Adrenal gland (tissue), 12 donors: Measurements from ENCODE around the gene C1orf146. TPM values are rescaled to one million over a fixed set of nuclear protein-coding genes. Genes with fewer than 3 reads are reported as not detected.

Experiments
- DNase-seq, 7 donors: peaks; one replicate each; pipeline ENCODE4 v3.0.0-alpha.2; 2019 to 2020
- H3K27ac ChIP-seq, 5 donors: fragments of 200-600 bp; sonication (generic) in 4 of 5; 1 replicate in 3 of 5; 2 replicates in 2 of 5; pipeline versions ENCODE4 v1.5.1 to v1.8.0; 2016 to 2020; ENCODE audit warnings: mild to moderate bottlenecking in 1 of 5
- H3K27me3 ChIP-seq: fragments of 200-600 bp; 2 replicates; pipeline ENCODE4 v1.8.0; 2021
- H3K36me3 ChIP-seq, 2 donors: fragments of 200-600 bp; replicated peaks in 1 of 2; 1 replicate in 1 of 2; 2 replicates in 1 of 2; pipeline versions ENCODE4 v1.5.1 to v1.8.0; 2018 to 2022
- H3K4me1 ChIP-seq, 2 donors: fragments of 200-600 bp; replicated peaks in 1 of 2; 1 replicate in 1 of 2; 2 replicates in 1 of 2; pipeline versions ENCODE4 v1.5.1 to v1.8.0; 2018 to 2021
- H3K4me3 ChIP-seq, 4 donors: fragments of 200-600 bp; sonication (generic) in 3 of 4; one replicate each; pipeline ENCODE4 v1.5.1; 2016 to 2018
- H3K9me3 ChIP-seq, 3 donors: fragments of 200-600 bp; sonication (generic) in 1 of 3; replicated peaks in 1 of 3; 1 replicate in 2 of 3; 2 replicates in 1 of 3; pipeline versions ENCODE4 v1.5.1 to v1.8.0; 2016 to 2021
- POLR2A ChIP-seq, 2 donors: fragments of 450-650 bp; IDR thresholded peaks; one replicate each; pipeline ENCODE4 v1.6.1; 2017; ENCODE audit warnings: antibody characterized with exemption in 2 of 2, mild to moderate bottlenecking in 2 of 2, moderate library complexity in 1 of 2
- WGBS, 4 donors: extraction: QIAGEN DNeasy Blood & Tissue Kit in 2 of 4; methylation state at CpG; one replicate each; pipeline versions ENCODE4 v1.1.5 to v1.1.7; 2013 to 2017; 5-methylcytosine and 5-hydroxymethylcytosine counted together
- intact Hi-C, 2 donors: fragments of 100-400 bp; cut with DNase I; formaldehyde crosslinking; loops; one replicate each; pipeline versions ENCODE4 v1.14.1 to v1.15.0; 2022 to 2023
- polyA plus RNA-seq, 3 donors: library from polyadenylated mRNA; stranded (reverse); fragments of 200-250 nt in 2 of 3; fragments of 350-450 nt in 1 of 3; fragmentation: Illumina TruSeq in 1 of 3; extraction: RNeasy Lipid Tissue Mini Kit (QIAGEN cat#74804) in 1 of 3; gene quantifications; one replicate each; pipeline ENCODE4 v1.2.3, GENCODE V29; 2013 to 2014
- total RNA-seq, 9 donors: library from RNA; depleted of rRNA in 4 of 9; stranded (reverse); fragments of >200 nt in 4 of 9; fragments of 120-200 nt in 1 of 9; fragmentation: NEBNext Ultra II Directional in 1 of 9; extraction: Animal tissue kit (Norgen Biotek cat#: 25700) in 1 of 9; gene quantifications; one replicate each; pipeline versions ENCODE4 v1.1.0 to v1.2.4, GENCODE V29; 2013 to 2023
- TF ChIP-seq, protein P1 (sequence below), 6 experiments: fragments of 450-650 bp in 4 of 6; fragments of 200-600 bp in 2 of 6; sonication (generic) in 1 of 6; IDR thresholded peaks; 1 replicate in 5 of 6; 2 replicates in 1 of 6; pipeline versions ENCODE4 v1.5.1 to v1.8.0; 2016 to 2021; ENCODE audit warnings: antibody characterized with exemption in 6 of 6, mild to moderate bottlenecking in 2 of 6, moderate library complexity in 1 of 6
- donor health status: healthy with polysubstance abuse.
- donor health status: Bipolar disorder and iron deficiency.
- donor health status: DM: yes; HTN: yes; CAD: no.
- donor health status: DM: no; HTN: no; CAD: no.
- donor health status: DM: no; HTN: no; CAD: no.
- donor health status: DM: yes; HTN: yes; CAD: no.

The C1orf146 gene
- total and polyA plus RNA-seq, 12 donors = not detected

DNA sequence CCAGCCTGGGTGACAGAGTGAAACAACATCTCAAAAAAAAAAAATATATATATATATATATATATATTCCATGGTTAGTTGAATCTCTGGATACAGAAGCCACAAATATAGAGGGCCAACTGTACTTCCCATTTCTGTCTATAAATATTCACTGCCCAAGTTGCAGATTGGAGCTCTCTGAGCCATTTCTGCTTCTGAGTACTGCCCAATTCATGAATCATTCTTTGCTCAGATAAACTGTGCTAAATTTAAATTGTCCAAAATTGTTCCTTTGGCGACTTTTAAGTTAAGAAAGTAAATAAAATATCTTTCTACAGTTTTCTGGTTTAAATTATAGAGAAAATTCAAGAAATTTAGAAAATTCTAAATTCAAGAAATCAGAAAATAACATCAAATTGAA, 23.2 kb upstream of the C1orf146 start:
- no peak for DNase-seq
- H3K27ac ChIP-seq = no peak overlapping the region
- 67 to 77% (median 76%) methylated on average over 1 of the region's 1 CpG for WGBS, 4 donors
- H3K9me3 ChIP-seq = no peaks in the 10 kb centered on the region
- H3K27me3 ChIP-seq = no peaks in the 10 kb centered on the region
- no peaks in the 10 kb centered on the region for H3K36me3 ChIP-seq
- H3K4me3 ChIP-seq = no peak overlapping the region
- TF ChIP-seq, protein P1, sequence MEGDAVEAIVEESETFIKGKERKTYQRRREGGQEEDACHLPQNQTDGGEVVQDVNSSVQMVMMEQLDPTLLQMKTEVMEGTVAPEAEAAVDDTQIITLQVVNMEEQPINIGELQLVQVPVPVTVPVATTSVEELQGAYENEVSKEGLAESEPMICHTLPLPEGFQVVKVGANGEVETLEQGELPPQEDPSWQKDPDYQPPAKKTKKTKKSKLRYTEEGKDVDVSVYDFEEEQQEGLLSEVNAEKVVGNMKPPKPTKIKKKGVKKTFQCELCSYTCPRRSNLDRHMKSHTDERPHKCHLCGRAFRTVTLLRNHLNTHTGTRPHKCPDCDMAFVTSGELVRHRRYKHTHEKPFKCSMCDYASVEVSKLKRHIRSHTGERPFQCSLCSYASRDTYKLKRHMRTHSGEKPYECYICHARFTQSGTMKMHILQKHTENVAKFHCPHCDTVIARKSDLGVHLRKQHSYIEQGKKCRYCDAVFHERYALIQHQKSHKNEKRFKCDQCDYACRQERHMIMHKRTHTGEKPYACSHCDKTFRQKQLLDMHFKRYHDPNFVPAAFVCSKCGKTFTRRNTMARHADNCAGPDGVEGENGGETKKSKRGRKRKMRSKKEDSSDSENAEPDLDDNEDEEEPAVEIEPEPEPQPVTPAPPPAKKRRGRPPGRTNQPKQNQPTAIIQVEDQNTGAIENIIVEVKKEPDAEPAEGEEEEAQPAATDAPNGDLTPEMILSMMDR (IDR thresholded peaks at IDR 0.05) = no peak
- H3K4me1 ChIP-seq = no peaks in the 10 kb centered on the region
- intact Hi-C loops = no loop called here

DNA sequence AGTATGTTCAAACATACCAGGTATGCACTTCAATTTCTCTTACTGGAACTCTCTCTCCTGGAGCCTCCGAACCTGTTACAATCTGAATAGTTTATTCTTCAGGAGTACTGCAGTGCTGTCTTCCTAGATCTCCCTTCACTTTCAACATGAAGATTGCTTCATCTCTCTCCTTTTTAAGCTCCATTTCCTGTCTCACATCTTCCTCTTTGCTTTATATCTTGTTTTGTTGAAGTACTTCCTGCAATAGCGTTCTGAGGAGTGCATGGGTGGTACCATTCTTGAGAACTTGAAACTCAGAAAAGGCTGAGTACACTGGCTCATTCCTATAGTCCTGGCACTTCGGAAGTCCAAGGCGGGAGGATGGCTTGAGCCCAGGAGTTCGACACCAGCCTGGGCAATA, 15.7 kb upstream of the C1orf146 start:
- WGBS, 4 donors = 79 to 84% (median 80%) methylated on average over 5 of the region's 5 CpGs
- intact Hi-C loops = no loop called here
- Histone ChIP-seq H3K27me3 (no peaks in the 10 kb centered on the region), H3K36me3 (no peaks in the 10 kb centered on the region), H3K27ac (no peak overlapping the region), H3K4me3 (no peak overlapping the region), H3K4me1 (no peaks in the 10 kb centered on the region), H3K9me3 (peaks cover 0 to 6% (median 0%) of the 10 kb centered on the region in 3 donors)
- TF ChIP-seq, protein P1 (IDR thresholded peaks at IDR 0.05) = no peak
- TF ChIP-seq POLR2A (IDR thresholded peaks at IDR 0.05) = no peak
- no peak for DNase-seq

DNA sequence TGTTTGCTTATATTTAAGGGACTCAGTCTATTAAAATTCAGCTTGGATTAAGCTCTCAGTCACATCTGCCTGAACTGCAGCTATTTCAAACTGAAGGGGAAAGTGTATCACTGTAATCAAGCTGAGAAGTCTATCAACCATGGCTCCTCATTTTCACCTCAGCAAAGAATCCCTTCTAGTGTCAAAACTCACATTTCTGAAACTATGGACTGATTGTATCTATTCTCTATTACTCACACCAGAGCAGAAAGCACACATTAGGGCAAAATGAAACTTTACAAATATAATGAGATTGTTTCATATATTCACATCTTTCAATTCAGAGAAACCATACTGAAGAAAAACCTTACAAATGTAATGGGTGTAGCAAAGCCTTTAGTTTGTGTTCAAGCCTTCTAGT, 14.6 kb upstream of the C1orf146 start:
- no peak for TF ChIP-seq POLR2A (IDR thresholded peaks at IDR 0.05)
- Histone ChIP-seq H3K4me3 (no peak overlapping the region), H3K36me3 (no peaks in the 10 kb centered on the region), H3K27ac (no peak overlapping the region), H3K4me1 (no peaks in the 10 kb centered on the region), H3K27me3 (no peaks in the 10 kb centered on the region), H3K9me3 (peaks cover 0 to 6% (median 0%) of the 10 kb centered on the region in 3 donors)
- intact Hi-C loops = no loop called here
- no peak for DNase-seq

DNA sequence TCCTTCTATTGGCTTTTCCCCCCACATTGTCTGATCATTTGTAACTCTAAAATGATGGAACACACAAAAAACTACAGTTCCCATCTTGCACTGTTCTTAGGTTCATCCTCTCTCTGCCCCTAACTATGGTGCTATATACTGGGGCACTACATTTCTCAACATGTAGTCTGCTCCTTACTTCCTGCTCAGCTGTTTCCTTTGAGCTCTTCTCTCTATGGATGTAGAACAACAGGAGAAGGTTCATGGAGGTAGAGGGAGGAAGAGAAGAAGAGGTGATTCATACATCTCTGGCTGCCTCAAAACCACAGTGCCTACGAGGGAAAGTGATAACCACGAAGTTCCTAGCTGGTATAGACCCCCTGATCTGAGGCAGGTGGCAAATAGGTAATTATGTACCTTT, 7.0 kb upstream of the C1orf146 start:
- 45 to 70% (median 54%) methylated on average over 2 of the region's 2 CpGs for WGBS, 4 donors

DNA sequence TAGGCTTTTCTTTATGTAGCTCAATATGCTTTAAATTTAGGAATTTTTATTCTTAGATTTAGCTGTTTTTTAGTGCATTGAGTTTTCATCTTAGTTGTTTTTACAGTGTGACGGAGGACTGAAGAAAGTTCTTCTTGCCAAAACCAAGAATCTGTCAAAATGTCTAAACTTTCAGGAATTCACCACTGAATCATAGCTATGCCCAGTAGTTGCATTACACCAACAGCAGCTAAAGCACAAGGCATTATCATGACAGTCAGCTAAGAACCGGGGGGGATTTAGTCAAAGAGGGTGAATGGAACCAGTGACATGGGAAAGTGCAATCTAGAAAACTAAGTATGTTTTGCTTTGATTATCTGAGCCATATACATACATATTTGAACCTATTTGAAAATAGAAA, 6.5 kb upstream of the C1orf146 start:
- no peaks in the 10 kb centered on the region for H3K36me3 ChIP-seq
- H3K9me3 ChIP-seq = peaks cover 0 to 5% (median 0%) of the 10 kb centered on the region in 3 donors
- intact Hi-C loops = no loop called here
- DNase-seq = no peak
- no peak for TF ChIP-seq POLR2A (IDR thresholded peaks at IDR 0.05)
- TF ChIP-seq, protein P1 (IDR thresholded peaks at IDR 0.05) = no peak
- H3K4me1 ChIP-seq = no peaks in the 10 kb centered on the region
- H3K27me3 ChIP-seq = no peaks in the 10 kb centered on the region
- no peak overlapping the region for H3K27ac ChIP-seq
- WGBS, 4 donors = 76 to 86% (median 77%) methylated on average over 2 of the region's 2 CpGs
- H3K4me3 ChIP-seq = no peak overlapping the region

More for the DNA sequence above, 7.0 kb upstream of the C1orf146 start:
- no peaks in the 10 kb centered on the region for H3K4me1 ChIP-seq
- intact Hi-C loops = no loop called here
- no peaks in the 10 kb centered on the region for H3K36me3 ChIP-seq
- no peak for DNase-seq
- H3K4me3 ChIP-seq = no peak overlapping the region
- H3K27ac ChIP-seq = no peak overlapping the region
- H3K9me3 ChIP-seq = peaks cover 0 to 6% (median 0%) of the 10 kb centered on the region in 3 donors
- H3K27me3 ChIP-seq = no peaks in the 10 kb centered on the region
- TF ChIP-seq, protein P1 (IDR thresholded peaks at IDR 0.05) = no peak
- TF ChIP-seq POLR2A (IDR thresholded peaks at IDR 0.05) = no peak
